PC-3 (cell line): Measurements from ENCODE around the gene CAPN10. TPM values are rescaled to one million over a fixed set of nuclear protein-coding genes. Genes with fewer than 3 reads are reported as not detected.

Experiments used
- ATAC-seq: fragments of 200-7000 bp; cut with Tn5 transposase; 2 replicates; pipeline ENCODE4 v1.9.1; 2020; ENCODE audit warnings: mild to moderate bottlenecking, moderate library complexity
- BruUV-seq: library from RNA; stranded (reverse); fragments of 400-500 nt; replicated peaks from 2 replicates; lab custom pipeline; 2021; lab: Mats Ljungman, UMichigan
- CTCF ChIA-PET: fragments of 300-600 bp; sonication (Branson Sonifier 250); formaldehyde crosslinking; loops from one replicate; lab custom pipeline; 2022; ENCODE audit warnings: antibody characterized with exemption; lab: Charles Lee
- POLR2A ChIA-PET: fragments of 300-600 bp; sonication (Branson Sonifier 250); formaldehyde crosslinking; loops from one replicate; lab custom pipeline; 2022; ENCODE audit warnings: antibody characterized with exemption; ENCODE audit not compliant: unreplicated experiment; lab: Charles Lee
- DNase-seq: peaks from one replicate; pipeline ENCODE4 v3.0.0-alpha.2; 2015
- H2AFZ ChIP-seq: fragments of 300-600 bp; sonication (generic); 2 replicates; pipeline ENCODE4 v1.6.0; 2016; ENCODE audit warnings: antibody characterized with exemption, low read length
- H3F3A ChIP-seq: fragments of 300-600 bp; sonication (generic); one replicate; pipeline ENCODE4 v1.6.0; 2017; ENCODE audit warnings: antibody characterized with exemption, low read length, control low read depth, mild to moderate bottlenecking; ENCODE audit not compliant: unreplicated experiment
- H3K27ac ChIP-seq: fragments of 300-600 bp; sonication (generic); 2 replicates; pipeline ENCODE4 v1.5.1; 2016; ENCODE audit warnings: mild to moderate bottlenecking, low read length
- H3K27me3 ChIP-seq: fragments of 300-600 bp; sonication (generic); 2 replicates; pipeline ENCODE4 v1.6.1; 2016; ENCODE audit warnings: low read length, mixed read lengths
- H3K36me3 ChIP-seq: fragments of 300-600 bp; sonication (generic); 2 replicates; pipeline ENCODE4 v1.6.1; 2016; ENCODE audit warnings: low read depth, mixed run types, low read length, mixed read lengths
- H3K4me1 ChIP-seq: fragments of 300-600 bp; sonication (generic); 2 replicates; pipeline ENCODE4 v1.5.1; 2016; ENCODE audit warnings: low read length; ENCODE audit not compliant: insufficient read depth
- H3K4me2 ChIP-seq: fragments of 300-600 bp; sonication (generic); 2 replicates; pipeline ENCODE4 v1.6.0; 2016; ENCODE audit warnings: low read length
- H3K4me3 ChIP-seq: fragments of 300-600 bp; sonication (generic); 2 replicates; pipeline ENCODE4 v1.5.1; 2016; ENCODE audit warnings: mild to moderate bottlenecking, low read length, mixed read lengths
- H3K79me2 ChIP-seq: fragments of 300-600 bp; sonication (generic); 2 replicates; pipeline ENCODE4 v1.6.1; 2017; ENCODE audit warnings: low read length, mixed read lengths
- H3K9ac ChIP-seq: fragments of 300-600 bp; sonication (generic); 2 replicates; pipeline ENCODE4 v1.6.0; 2016; ENCODE audit warnings: mild to moderate bottlenecking, low read length
- H3K9me2 ChIP-seq: fragments of 300-600 bp; sonication (generic); replicated peaks from 2 replicates; pipeline ENCODE4 v1.6.1; 2016; ENCODE audit warnings: mixed run types, low read length, mixed read lengths
- H3K9me3 ChIP-seq: fragments of 300-600 bp; sonication (generic); 2 replicates; pipeline ENCODE4 v1.6.1; 2016; ENCODE audit warnings: low read length, mixed read lengths
- H4K20me1 ChIP-seq: fragments of 300-600 bp; sonication (generic); 2 replicates; pipeline ENCODE4 v1.6.1; 2016; ENCODE audit warnings: low read length, mixed read lengths
- CTCF ChIP-seq: fragments of 300-600 bp; sonication (generic); conservative IDR thresholded peaks from 2 replicates; pipeline ENCODE4 v1.5.1; 2017; ENCODE audit warnings: antibody characterized with exemption, low read depth, mild to moderate bottlenecking, low read length
- EZH2 ChIP-seq: fragments of 300-600 bp; sonication (generic); IDR thresholded peaks from one replicate; pipeline ENCODE4 v1.6.1; 2017; ENCODE audit warnings: antibody characterized with exemption, mild to moderate bottlenecking, low read length; ENCODE audit not compliant: unreplicated experiment
- EZH2phosphoT487 ChIP-seq: fragments of 300-600 bp; sonication (generic); IDR thresholded peaks from 2 replicates; pipeline ENCODE4 v1.6.1; 2018; ENCODE audit warnings: mild to moderate bottlenecking, antibody characterized with exemption, low read length, borderline replicate concordance
- intact Hi-C: fragments of 100-400 bp; cut with micrococcal nuclease; formaldehyde crosslinking; loops from 2 replicates; pipeline ENCODE4 v1.9.0; 2023
- total RNA-seq: library from RNA; depleted of rRNA; stranded (reverse); fragments of >200 nt; gene quantifications from 2 replicates; pipeline ENCODE4 v1.2.3, GENCODE V29; 2014

CAPN10 gene
- total RNA-seq, 1 experiment from 2014 or later, result 32.2 TPM

- peaks cover 37% of the 10 kb centered on the region for H3K79me2 ChIP-seq
- H3F3A ChIP-seq, result no peaks in the 10 kb centered on the region
- peaks cover 4% of the 10 kb centered on the region; the same call in 1 of the 2 replicates for H3K36me3 ChIP-seq
- H3K4me3 ChIP-seq, result no peak overlapping the region
- no peaks in the 10 kb centered on the region for H4K20me1 ChIP-seq
- H3K27me3 ChIP-seq, result no peaks in the 10 kb centered on the region
- H3K4me1 ChIP-seq, result peaks cover 15% of the 10 kb centered on the region
- H3K9ac ChIP-seq, result no peak overlapping the region
- DNase-seq (no peak), ATAC-seq (no peak)
- H3K9me3 ChIP-seq, result no peaks in the 10 kb centered on the region
- H3K9me2 ChIP-seq, result no peaks in the 10 kb centered on the region
- no peak overlapping the region for H3K4me2 ChIP-seq
- no peak overlapping the region for H3K27ac ChIP-seq
- CTCF ChIA-PET, result no interaction called here
- no peak for TF ChIP-seq EZH2
- no peak for TF ChIP-seq EZH2phosphoT487
- no peak for TF ChIP-seq CTCF
- BruUV-seq, result no TSS peak
- no peak overlapping the region for H2AFZ ChIP-seq
- intact Hi-C loops, result no loop called here
- POLR2A ChIA-PET, result no interaction called here
These were observed 12.8 kb upstream of the CAPN10 start for GRCh38 chr2:240573516-240574385.

GRCh38 chr2:240574386-240575100 is 12.0 kb upstream of the CAPN10 start:
- ATAC-seq (no peak), DNase-seq (no peak)
- intact Hi-C loops, result no loop called here
- H4K20me1 ChIP-seq, result no peaks in the 10 kb centered on the region
- no peaks in the 10 kb centered on the region for H3F3A ChIP-seq
- no peak overlapping the region for H2AFZ ChIP-seq
- ChIA-PET CTCF (no interaction called here), POLR2A (no interaction called here)
- H3K27me3 ChIP-seq, result no peaks in the 10 kb centered on the region
- H3K9me3 ChIP-seq, result no peaks in the 10 kb centered on the region
- H3K4me1 ChIP-seq, result peaks cover 19% of the 10 kb centered on the region
- H3K9ac ChIP-seq, result no peak overlapping the region
- no peak overlapping the region for H3K4me2 ChIP-seq
- TF ChIP-seq EZH2phosphoT487 (no peak), CTCF (no peak), EZH2 (no peak)
- BruUV-seq, result no TSS peak
- H3K36me3 ChIP-seq, result peaks cover 4% of the 10 kb centered on the region; the same call in 1 of the 2 replicates
- H3K9me2 ChIP-seq, result no peaks in the 10 kb centered on the region
- no peak overlapping the region for H3K27ac ChIP-seq
- no peak overlapping the region for H3K4me3 ChIP-seq
- H3K79me2 ChIP-seq, result peaks cover 33% of the 10 kb centered on the region
